DOHH2 (cell line): ENCODE data around the gene SNTN.

Source experiments
- H3F3A ChIP-seq: fragments of 200-600 bp; sonication (generic), shearing (Covaris generic); 2 replicates; pipeline ENCODE4 v1.6.0; 2016; ENCODE audit warnings: antibody characterized with exemption, mild to moderate bottlenecking; ENCODE audit not compliant: control insufficient read depth, insufficient read depth
- H3K27ac ChIP-seq: fragments of 200-600 bp; sonication (generic); 2 replicates; pipeline ENCODE4 v1.5.1; 2014; ENCODE audit warnings: low read depth, mild to moderate bottlenecking, low read length, moderate library complexity
- H3K27me3 ChIP-seq: fragments of 200-600 bp; sonication (generic); 2 replicates; pipeline ENCODE4 v1.6.1; 2014; ENCODE audit warnings: mild to moderate bottlenecking, low read length, mixed read lengths; ENCODE audit not compliant: control insufficient read depth
- H3K36me3 ChIP-seq: fragments of 200-600 bp; sonication (generic); 2 replicates; pipeline ENCODE4 v1.6.1; 2014; ENCODE audit warnings: mild to moderate bottlenecking, low read length, moderate library complexity, mixed read lengths; ENCODE audit not compliant: control insufficient read depth
- H3K4me1 ChIP-seq: fragments of 200-600 bp; sonication (generic); 2 replicates; pipeline ENCODE4 v1.6.1; 2014; ENCODE audit warnings: mild to moderate bottlenecking, low read length, mixed read lengths; ENCODE audit not compliant: control insufficient read depth
- H3K4me2 ChIP-seq: fragments of 200-600 bp; sonication (generic); 2 replicates; pipeline ENCODE4 v1.6.0; 2014; ENCODE audit warnings: mild to moderate bottlenecking, low read length, moderate library complexity
- H3K4me3 ChIP-seq: fragments of 200-600 bp; sonication (generic); 2 replicates; pipeline ENCODE4 v1.5.1; 2014; ENCODE audit warnings: mild to moderate bottlenecking, low read length, mixed read lengths
- H3K79me2 ChIP-seq: fragments of 200-600 bp; sonication (generic); 2 replicates; pipeline ENCODE4 v1.6.1; 2014; ENCODE audit warnings: mild to moderate bottlenecking, low read length, mixed read lengths; ENCODE audit not compliant: control insufficient read depth
- H3K9me2 ChIP-seq: fragments of 200-600 bp; sonication (generic); replicated peaks from 2 replicates; pipeline ENCODE4 v1.6.1; 2014; ENCODE audit warnings: mild to moderate bottlenecking, low read length, mixed read lengths; ENCODE audit not compliant: control insufficient read depth
- H3K9me3 ChIP-seq: fragments of 200-600 bp; sonication (generic); 2 replicates; pipeline ENCODE4 v1.6.1; 2014; ENCODE audit warnings: antibody characterized with exemption, low read length, mixed read lengths; ENCODE audit not compliant: control insufficient read depth, insufficient read depth
- H4K20me1 ChIP-seq: fragments of 200-600 bp; sonication (generic); 2 replicates; pipeline ENCODE4 v1.6.0; 2014; ENCODE audit warnings: low read depth, mild to moderate bottlenecking, antibody characterized with exemption, low read length, moderate library complexity; ENCODE audit not compliant: control insufficient read depth, insufficient read depth
- CTCF ChIP-seq: fragments of 200-600 bp; sonication (generic); IDR thresholded peaks from one replicate; pipeline ENCODE4 v1.5.1; 2014; ENCODE audit warnings: antibody characterized with exemption, mild to moderate bottlenecking, low read depth, low read length; ENCODE audit not compliant: poor library complexity, severe bottlenecking
- EZH2phosphoT487 ChIP-seq: fragments of 200-600 bp; sonication (generic); IDR thresholded peaks from 2 replicates; pipeline ENCODE4 v1.6.1; 2017; ENCODE audit warnings: borderline replicate concordance, mild to moderate bottlenecking, antibody characterized with exemption, low read length, moderate library complexity, mixed read lengths

SNTN gene

GRCh38 chr3:63687278-63688225 lies 35.1 kb downstream of the SNTN start:
- no peaks in the 10 kb centered on the region for H3K36me3 ChIP-seq
- H3F3A ChIP-seq: no peaks in the 10 kb centered on the region
- TF ChIP-seq EZH2phosphoT487 (no peak), CTCF (no peak)
- H3K79me2 ChIP-seq: no peaks in the 10 kb centered on the region
- no peak overlapping the region for H3K4me2 ChIP-seq
- no peaks in the 10 kb centered on the region for H3K4me1 ChIP-seq
- no peaks in the 10 kb centered on the region for H4K20me1 ChIP-seq
- no peaks in the 10 kb centered on the region for H3K9me3 ChIP-seq
- H3K27me3 ChIP-seq: no peaks in the 10 kb centered on the region
- H3K9me2 ChIP-seq: no peaks in the 10 kb centered on the region
- no peak overlapping the region for H3K27ac ChIP-seq
- H3K4me3 ChIP-seq: no peak overlapping the region

- no peak overlapping the region for H3K27ac ChIP-seq
- no peak overlapping the region for H3K4me2 ChIP-seq
- H3K9me3 ChIP-seq: no peaks in the 10 kb centered on the region
- H3K4me3 ChIP-seq: no peak overlapping the region
- H3K79me2 ChIP-seq: no peaks in the 10 kb centered on the region
- H3K4me1 ChIP-seq: no peaks in the 10 kb centered on the region
- no peak for TF ChIP-seq EZH2phosphoT487
- TF ChIP-seq CTCF: no peak
- H3F3A ChIP-seq: no peaks in the 10 kb centered on the region
- no peaks in the 10 kb centered on the region for H3K27me3 ChIP-seq
- H4K20me1 ChIP-seq: no peaks in the 10 kb centered on the region
- no peaks in the 10 kb centered on the region for H3K36me3 ChIP-seq
- H3K9me2 ChIP-seq: no peaks in the 10 kb centered on the region
Measured at GRCh38 chr3:63689285-63689684, 36.8 kb downstream of the SNTN start.

- Histone ChIP-seq H4K20me1 (no peaks in the 10 kb centered on the region), H3K4me2 (no peak overlapping the region), H3K4me1 (no peaks in the 10 kb centered on the region), H3K4me3 (no peak overlapping the region), H3K9me3 (no peaks in the 10 kb centered on the region), H3K27ac (no peak overlapping the region), H3F3A (no peaks in the 10 kb centered on the region), H3K9me2 (no peaks in the 10 kb centered on the region), H3K27me3 (no peaks in the 10 kb centered on the region), H3K36me3 (no peaks in the 10 kb centered on the region), H3K79me2 (no peaks in the 10 kb centered on the region)
- TF ChIP-seq EZH2phosphoT487 (no peak), CTCF (no peak)
Measured at GRCh38 chr3:63693351-63693750, 40.9 kb downstream of the SNTN start.
